Activated CD4-positive, alpha-beta T cell treated with anti-CD3 and anti-CD28 coated beads, Interleukin-10, Interleukin-2, amounts not matched to agents 100 ng/mL and 50 ng/mL, durations not matched to agents 16 hours and 8 hours (primary cell): ENCODE results near the gene LYPLA2.
A peak's percentile ranks its signal among the peaks of the same experiment; 100 is the strongest.

Experiments used
- DNase-seq: peaks from one replicate; pipeline ENCODE4 v3.0.0-alpha.2; 2020

LYPLA2 gene

DNA sequence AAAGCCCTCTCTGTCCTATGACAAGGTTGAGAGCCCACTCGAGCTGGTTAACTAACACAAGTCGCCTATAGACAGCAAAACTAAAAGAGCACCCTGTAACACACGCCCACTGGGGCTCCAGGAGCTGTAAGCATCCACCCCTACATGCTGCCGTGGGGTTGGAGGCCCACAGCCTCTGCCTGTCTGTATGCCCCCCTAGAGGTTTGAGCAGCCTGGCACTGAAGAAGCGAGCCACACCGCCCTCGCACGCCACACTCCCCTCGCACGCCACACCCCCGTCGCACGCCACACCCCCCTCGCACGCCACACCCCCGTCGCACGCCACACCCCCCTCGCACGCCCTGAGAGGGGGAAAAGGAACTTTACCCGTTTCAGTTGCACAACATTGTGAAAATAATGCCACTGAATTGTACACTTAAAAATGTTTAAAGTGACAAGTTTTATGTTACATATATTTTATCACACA, 47.5 kb downstream of the LYPLA2 start:
- DNase-seq = peak; percentile 76

DNA sequence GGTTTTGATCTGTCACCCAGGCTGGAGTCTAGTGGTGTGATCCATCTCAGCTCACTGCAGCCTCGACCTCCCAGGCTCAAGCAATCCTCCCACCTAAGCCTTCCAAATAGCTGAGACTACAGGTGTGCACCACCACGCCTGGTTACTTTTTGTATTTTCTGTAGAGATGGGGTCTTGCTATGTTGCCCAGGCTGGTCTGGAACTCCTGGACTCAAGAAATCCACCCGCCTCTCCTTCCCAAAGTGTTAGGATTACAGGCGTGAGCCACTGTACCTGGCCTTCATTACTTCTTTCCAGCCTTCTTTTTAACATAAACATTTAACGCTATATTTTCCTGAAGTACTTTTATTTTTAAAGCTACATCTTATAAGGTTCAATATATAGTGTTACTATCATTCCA, 52.7 kb downstream of the LYPLA2 start:
- DNase-seq = no peak
